HG02938 (cell line): ENCODE measurements around the gene ACTR1A.

Experiments used
- ATAC-seq: cut with Tn5 transposase; IDR thresholded peaks from one replicate; pipeline ENCODE4 v1.9.1; 2021; ENCODE audit warnings: mild to moderate bottlenecking, moderate library complexity; ENCODE audit not compliant: unreplicated experiment

ACTR1A gene

GRCh38 chr10:102491136-102491535 is 11.4 kb downstream of the ACTR1A start:
- ATAC-seq = no peak

GRCh38 chr10:102485093-102485784 is 17.3 kb downstream of the ACTR1A start:
- ATAC-seq = no peak

- ATAC-seq = no peak
Measured at GRCh38 chr10:102484021-102484420, 18.5 kb downstream of the ACTR1A start.

- no peak for ATAC-seq
Measured at GRCh38 chr10:102480396-102480795, 22.1 kb downstream of the ACTR1A start.

- no peak for ATAC-seq
Measured at GRCh38 chr10:102479651-102480050, 22.9 kb downstream of the ACTR1A start.

GRCh38 chr10:102476466-102477141 is 25.9 kb downstream of the ACTR1A start:
- no peak for ATAC-seq

GRCh38 chr10:102475451-102476040 is 27.0 kb downstream of the ACTR1A start:
- no peak for ATAC-seq

- ATAC-seq = no peak
Measured at GRCh38 chr10:102473445-102474331, 28.8 kb downstream of the ACTR1A start.

- ATAC-seq = no peak
Measured at GRCh38 chr10:102470579-102471546, 31.6 kb downstream of the ACTR1A start.

- no peak for ATAC-seq
Measured at GRCh38 chr10:102468683-102469082, 33.8 kb downstream of the ACTR1A start.

- no peak for ATAC-seq
Measured at GRCh38 chr10:102467971-102468438, 34.5 kb downstream of the ACTR1A start.

- no peak for ATAC-seq
Measured at GRCh38 chr10:102467318-102467717, 35.2 kb downstream of the ACTR1A start.

- no peak for ATAC-seq
Measured at GRCh38 chr10:102465466-102465865, 37.0 kb downstream of the ACTR1A start.

- no peak for ATAC-seq
Measured at GRCh38 chr10:102463983-102464382, 38.5 kb downstream of the ACTR1A start.

GRCh38 chr10:102462512-102463054 is 39.9 kb downstream of the ACTR1A start:
- no peak for ATAC-seq

GRCh38 chr10:102461187-102462054 is 41.1 kb downstream of the ACTR1A start:
- ATAC-seq = peak; percentile 67

GRCh38 chr10:102460836-102461186 is 41.7 kb downstream of the ACTR1A start:
- peak; percentile 17 for ATAC-seq

GRCh38 chr10:102458656-102459055 is 43.9 kb downstream of the ACTR1A start:
- ATAC-seq = no peak
